HEK293 (cell line): ENCODE measurements around the gene OBSCN.

Source experiments
- CTCF ChIA-PET: fragments of 350-600 bp; formaldehyde crosslinking; extraction: SDS; loops from one replicate; lab custom pipeline; 2021; ENCODE audit warnings: antibody characterized with exemption; lab: Yijun Ruan, JAX
- POLR2A ChIA-PET: fragments of 300-600 bp; formaldehyde crosslinking; extraction: SDS; loops from one replicate; lab custom pipeline; 2020; ENCODE audit warnings: antibody characterized with exemption, inconsistent platforms; lab: Yijun Ruan, JAX
- H3K27ac ChIP-seq: fragments of 200-500 bp; sonication (Bioruptor generic); 2 replicates; pipeline ENCODE4 v1.5.1; 2014; ENCODE audit warnings: low read depth, low read length, control low read depth, inconsistent platforms; ENCODE audit errors: extremely low read depth
- H3K36me3 ChIP-seq, 2 experiments: fragments of 200-500 bp in 1 of 2; sonication (Bioruptor generic) in 1 of 2; 1 replicate in 1 of 2; 2 replicates in 1 of 2; pipeline ENCODE4 v1.5.1; 2014 to 2017; ENCODE audit warnings: inconsistent platforms in 2 of 2, low read length in 2 of 2; ENCODE audit not compliant: control insufficient read depth in 2 of 2, insufficient read depth in 1 of 2
- H3K4me1 ChIP-seq: fragments of 200-500 bp; sonication (Bioruptor generic); 2 replicates; pipeline ENCODE4 v1.5.1; 2014; ENCODE audit warnings: mild to moderate bottlenecking, low read length, inconsistent platforms; ENCODE audit not compliant: control insufficient read depth, insufficient read depth
- H3K4me3 ChIP-seq: 2 replicates; pipeline ENCODE4 v1.5.1; 2011; ENCODE audit warnings: low read depth, mild to moderate bottlenecking, control low read depth, low read length, moderate library complexity
- H3K9me3 ChIP-seq: fragments of 200-500 bp; sonication (Bioruptor generic); 2 replicates; pipeline ENCODE4 v1.5.1; 2014; ENCODE audit warnings: low read depth, low read length, inconsistent platforms; ENCODE audit not compliant: control insufficient read depth, insufficient read depth
- KLF16 ChIP-seq: fragments of 450-650 bp; formaldehyde crosslinking; IDR thresholded peaks from 2 replicates; pipeline ENCODE4 v1.5.1; 2017; ENCODE audit warnings: missing biosample characterization, missing genetic modification characterization
- KLF7 ChIP-seq: fragments of 450-650 bp; formaldehyde crosslinking; IDR thresholded peaks from 2 replicates; pipeline ENCODE4 v1.5.1; 2016; ENCODE audit warnings: missing biosample characterization, missing genetic modification characterization, borderline replicate concordance
- MEIS1 ChIP-seq: sonication (generic); formaldehyde crosslinking; IDR thresholded peaks from 2 replicates; pipeline ENCODE4 v1.8.1; 2022; ENCODE audit warnings: missing genetic modification reagents, mild to moderate bottlenecking, borderline replicate concordance
- PATZ1 ChIP-seq: fragments of 450-650 bp; formaldehyde crosslinking; IDR thresholded peaks from 2 replicates; pipeline ENCODE4 v1.5.1; 2016; ENCODE audit warnings: missing biosample characterization, missing genetic modification characterization
- SCRT1 ChIP-seq: fragments of 450-650 bp; formaldehyde crosslinking; IDR thresholded peaks from 2 replicates; pipeline ENCODE4 v1.5.1; 2016; ENCODE audit warnings: missing biosample characterization, missing genetic modification characterization, borderline replicate concordance
- YY2 ChIP-seq: fragments of 450-650 bp; formaldehyde crosslinking; IDR thresholded peaks from 2 replicates; pipeline ENCODE4 v1.5.1; 2016; ENCODE audit warnings: missing biosample characterization, missing genetic modification characterization
- ZBTB48 ChIP-seq: fragments of 450-650 bp; formaldehyde crosslinking; IDR thresholded peaks from 2 replicates; pipeline ENCODE4 v1.5.1; 2016; ENCODE audit warnings: missing biosample characterization, missing genetic modification characterization
- ZNF112 ChIP-seq: fragments of 450-650 bp; formaldehyde crosslinking; IDR thresholded peaks from 2 replicates; pipeline ENCODE4 v1.5.0; 2017; ENCODE audit warnings: missing biosample characterization, missing genetic modification characterization
- ZNF114 ChIP-seq: fragments of 450-650 bp; formaldehyde crosslinking; IDR thresholded peaks from 2 replicates; pipeline ENCODE4 v1.5.0; 2017; ENCODE audit warnings: missing biosample characterization, missing genetic modification characterization
- ZNF132 ChIP-seq: fragments of 450-650 bp; formaldehyde crosslinking; IDR thresholded peaks from 2 replicates; pipeline ENCODE4 v1.5.1; 2017; ENCODE audit warnings: missing biosample characterization, missing genetic modification characterization, borderline replicate concordance
- ZNF174 ChIP-seq: fragments of 450-650 bp; formaldehyde crosslinking; IDR thresholded peaks from 2 replicates; pipeline ENCODE4 v1.5.0; 2017; ENCODE audit warnings: missing biosample characterization, mild to moderate bottlenecking, missing genetic modification characterization
- ZNF2 ChIP-seq: fragments of 450-650 bp; formaldehyde crosslinking; IDR thresholded peaks from 2 replicates; pipeline ENCODE4 v1.5.1; 2016; ENCODE audit warnings: missing biosample characterization, missing genetic modification characterization
- ZNF362 ChIP-seq: fragments of 450-650 bp; formaldehyde crosslinking; IDR thresholded peaks from 2 replicates; pipeline ENCODE4 v1.5.1; 2016; ENCODE audit warnings: missing biosample characterization, missing genetic modification characterization
- ZNF366 ChIP-seq: fragments of 450-650 bp; formaldehyde crosslinking; conservative IDR thresholded peaks from 2 replicates; pipeline ENCODE4 v1.5.1; 2016; ENCODE audit warnings: missing biosample characterization, missing genetic modification characterization
- ZNF37A ChIP-seq: fragments of 450-650 bp; IDR thresholded peaks from 2 replicates; pipeline ENCODE4 v1.5.1; 2018; ENCODE audit warnings: missing biosample characterization, missing genetic modification characterization
- ZNF48 ChIP-seq: fragments of 450-650 bp; formaldehyde crosslinking; IDR thresholded peaks from 2 replicates; pipeline ENCODE4 v1.5.1; 2016; ENCODE audit warnings: missing biosample characterization, missing genetic modification characterization
- ZNF501 ChIP-seq: fragments of 450-650 bp; formaldehyde crosslinking; IDR thresholded peaks from 2 replicates; pipeline ENCODE4 v1.5.1; 2016; ENCODE audit warnings: missing biosample characterization, missing genetic modification characterization
- ZNF513 ChIP-seq: fragments of 450-650 bp; IDR thresholded peaks from 2 replicates; pipeline ENCODE4 v1.5.1; 2018; ENCODE audit warnings: missing biosample characterization, missing genetic modification characterization
- ZNF514 ChIP-seq: fragments of 450-650 bp; formaldehyde crosslinking; IDR thresholded peaks from 2 replicates; pipeline ENCODE4 v1.5.1; 2016; ENCODE audit warnings: missing biosample characterization, missing genetic modification characterization
- ZNF707 ChIP-seq: fragments of 450-650 bp; formaldehyde crosslinking; IDR thresholded peaks from 2 replicates; pipeline ENCODE4 v1.5.1; 2016; ENCODE audit warnings: missing biosample characterization, missing genetic modification characterization
- ZNF747 ChIP-seq: fragments of 450-650 bp; formaldehyde crosslinking; IDR thresholded peaks from 2 replicates; pipeline ENCODE4 v1.5.1; 2016; ENCODE audit warnings: missing biosample characterization, missing genetic modification characterization
- ZNF777 ChIP-seq: fragments of 450-650 bp; formaldehyde crosslinking; IDR thresholded peaks from 2 replicates; pipeline ENCODE4 v1.5.1; 2017; ENCODE audit warnings: missing biosample characterization, missing genetic modification characterization, borderline replicate concordance
- TF ChIP-seq, protein P1 (sequence below): fragments of 450-650 bp; formaldehyde crosslinking; IDR thresholded peaks from 2 replicates; pipeline ENCODE4 v1.5.1; 2016; ENCODE audit warnings: missing biosample characterization, missing genetic modification characterization

OBSCN gene

GRCh38 chr1:228314315-228314657 lies 106.4 kb downstream of the OBSCN start (continued):
- TF ChIP-seq, protein P1, sequence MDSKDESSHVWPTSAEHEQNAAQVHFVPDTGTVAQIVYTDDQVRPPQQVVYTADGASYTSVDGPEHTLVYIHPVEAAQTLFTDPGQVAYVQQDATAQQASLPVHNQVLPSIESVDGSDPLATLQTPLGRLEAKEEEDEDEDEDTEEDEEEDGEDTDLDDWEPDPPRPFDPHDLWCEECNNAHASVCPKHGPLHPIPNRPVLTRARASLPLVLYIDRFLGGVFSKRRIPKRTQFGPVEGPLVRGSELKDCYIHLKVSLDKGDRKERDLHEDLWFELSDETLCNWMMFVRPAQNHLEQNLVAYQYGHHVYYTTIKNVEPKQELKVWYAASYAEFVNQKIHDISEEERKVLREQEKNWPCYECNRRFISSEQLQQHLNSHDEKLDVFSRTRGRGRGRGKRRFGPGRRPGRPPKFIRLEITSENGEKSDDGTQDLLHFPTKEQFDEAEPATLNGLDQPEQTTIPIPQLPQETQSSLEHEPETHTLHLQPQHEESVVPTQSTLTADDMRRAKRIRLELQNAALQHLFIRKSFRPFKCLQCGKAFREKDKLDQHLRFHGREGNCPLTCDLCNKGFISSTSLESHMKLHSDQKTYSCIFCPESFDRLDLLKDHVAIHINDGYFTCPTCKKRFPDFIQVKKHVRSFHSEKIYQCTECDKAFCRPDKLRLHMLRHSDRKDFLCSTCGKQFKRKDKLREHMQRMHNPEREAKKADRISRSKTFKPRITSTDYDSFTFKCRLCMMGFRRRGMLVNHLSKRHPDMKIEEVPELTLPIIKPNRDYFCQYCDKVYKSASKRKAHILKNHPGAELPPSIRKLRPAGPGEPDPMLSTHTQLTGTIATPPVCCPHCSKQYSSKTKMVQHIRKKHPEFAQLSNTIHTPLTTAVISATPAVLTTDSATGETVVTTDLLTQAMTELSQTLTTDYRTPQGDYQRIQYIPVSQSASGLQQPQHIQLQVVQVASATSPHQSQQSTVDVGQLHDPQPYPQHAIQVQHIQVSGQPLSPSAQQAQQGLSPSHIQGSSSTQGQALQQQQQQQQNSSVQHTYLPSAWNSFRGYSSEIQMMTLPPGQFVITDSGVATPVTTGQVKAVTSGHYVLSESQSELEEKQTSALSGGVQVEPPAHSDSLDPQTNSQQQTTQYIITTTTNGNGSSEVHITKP, result no peak
- TF ChIP-seq ZNF514 (tag by site-specific recombination), result no peak
- TF ChIP-seq ZNF501 (tag by site-specific recombination), result no peak
- TF ChIP-seq ZNF366, result no peak
- TF ChIP-seq, all 188 proteins: peak for 0

DNA sequence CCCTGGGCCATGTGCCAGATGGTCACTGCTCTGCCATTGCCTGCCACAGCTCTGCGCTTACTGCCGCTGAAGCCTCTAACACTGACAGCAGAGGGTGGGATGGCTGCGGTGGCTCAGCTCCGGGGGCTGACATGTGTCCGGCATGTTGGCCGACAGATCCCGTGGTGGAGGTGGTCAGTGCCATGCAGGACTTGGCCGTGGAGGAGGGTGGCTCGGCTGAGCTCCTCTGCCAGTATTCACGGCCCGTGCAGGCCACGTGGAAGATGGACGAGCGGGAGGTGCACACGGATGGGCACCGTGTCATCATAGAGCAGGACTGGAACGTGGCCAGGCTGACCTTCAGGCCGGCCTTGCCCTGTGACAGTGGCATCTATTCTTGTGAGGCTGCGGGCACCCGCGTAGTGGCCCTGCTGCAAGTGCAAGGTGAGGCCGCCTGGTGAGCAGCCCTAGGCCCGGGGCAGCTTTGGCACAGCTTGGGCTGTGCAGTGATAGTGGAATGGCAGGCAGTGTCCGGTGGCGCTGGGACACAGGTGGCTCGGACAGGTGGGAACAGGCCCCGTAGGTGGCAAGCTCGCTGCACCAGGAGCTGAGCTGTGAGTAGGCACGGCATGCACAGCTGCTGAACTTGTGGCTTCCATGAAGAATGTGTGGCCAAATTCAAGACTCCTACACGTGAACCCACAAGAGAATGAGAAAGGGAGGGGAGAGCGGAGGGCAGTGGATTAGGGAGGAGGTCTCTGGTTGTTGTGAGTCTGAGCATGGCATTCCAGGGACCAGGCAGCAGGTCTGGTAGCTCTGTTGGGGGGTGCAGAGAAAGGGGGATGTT lies 107.0 kb downstream of the OBSCN start:
- no peak for TF ChIP-seq ZNF777 (tag by site-specific recombination)
- TF ChIP-seq ZNF513 (tag by site-specific recombination), result no peak
- no peak for TF ChIP-seq ZBTB48 (tag by site-specific recombination)
- no peak for TF ChIP-seq PATZ1
- TF ChIP-seq ZNF112 (tag by site-specific recombination), result no peak
- TF ChIP-seq ZNF362 (tag by site-specific recombination), result no peak
- TF ChIP-seq ZNF114 (tag by site-specific recombination), result no peak
- TF ChIP-seq ZNF37A, result no peak
- TF ChIP-seq ZNF2 (tag by site-specific recombination), result no peak
- TF ChIP-seq ZNF48 (tag by site-specific recombination), result no peak
- TF ChIP-seq SCRT1 (tag by site-specific recombination), result no peak
- TF ChIP-seq ZNF174 (tag by site-specific recombination), result no peak
- TF ChIP-seq ZNF132 (tag by site-specific recombination), result no peak
- no peak for TF ChIP-seq ZNF747 (tag by site-specific recombination)
- no peak for TF ChIP-seq KLF16
- TF ChIP-seq MEIS1 (CRISPR knock-in tag), result no peak
- TF ChIP-seq KLF7 (tag by site-specific recombination), result no peak
- TF ChIP-seq ZNF707 (tag by site-specific recombination), result no peak
- TF ChIP-seq YY2 (tag by site-specific recombination), result no peak
- ChIA-PET CTCF (no interaction called here), POLR2A (no interaction called here)
- H3K36me3 ChIP-seq, result peaks cover 8% of the 10 kb centered on the region in 2 experiments
- H3K4me1 ChIP-seq, result no peaks in the 10 kb centered on the region
- H3K4me3 ChIP-seq, result no peak overlapping the region
- no peak overlapping the region for H3K27ac ChIP-seq
- no peaks in the 10 kb centered on the region for H3K9me3 ChIP-seq
